Suprapubic skin (tissue), 4 donors: ENCODE data around the gene AASDH. TPM values are rescaled to one million over a fixed set of nuclear protein-coding genes. Genes with fewer than 3 reads are reported as not detected.
"Not testable (repeated sequence)": the region's sequence is repeated elsewhere in the genome, so short reads cannot be mapped to it uniquely, and the experiment has no call there.

ENCODE experiments used
- DNase-seq, 2 donors: peaks; one replicate each; pipeline ENCODE4 v3.0.0-alpha.2; 2019; ENCODE audit warnings: low spot score in 2 of 2
- H3K27ac ChIP-seq: fragments of 200-600 bp; sonication (generic); one replicate; pipeline ENCODE4 v1.5.1; 2019
- H3K27me3 ChIP-seq: fragments of 200-600 bp; sonication (generic); one replicate; pipeline ENCODE4 v1.5.1; 2019
- H3K36me3 ChIP-seq: fragments of 200-600 bp; sonication (generic); one replicate; pipeline ENCODE4 v1.5.1; 2019
- H3K4me1 ChIP-seq: fragments of 200-600 bp; sonication (generic); one replicate; pipeline ENCODE4 v1.5.1; 2019
- H3K4me3 ChIP-seq: fragments of 200-600 bp; sonication (generic); one replicate; pipeline ENCODE4 v1.5.1; 2019; ENCODE audit warnings: mild to moderate bottlenecking
- H3K9me3 ChIP-seq: fragments of 200-600 bp; sonication (generic); one replicate; pipeline ENCODE4 v1.5.1; 2019
- EP300 ChIP-seq: sonication (generic); formaldehyde crosslinking; IDR thresholded peaks from one replicate; pipeline ENCODE4 v1.6.1; 2017; ENCODE audit warnings: antibody characterized with exemption
- POLR2A ChIP-seq, 2 donors: fragments of 450-650 bp; IDR thresholded peaks; one replicate each; pipeline ENCODE4 v1.6.1; 2017; ENCODE audit warnings: antibody characterized with exemption in 2 of 2, mild to moderate bottlenecking in 2 of 2, moderate library complexity in 2 of 2
- POLR2AphosphoS5 ChIP-seq, 3 donors: sonication (generic); formaldehyde crosslinking; IDR thresholded peaks; one replicate each; pipeline ENCODE4 v1.6.1; 2017; ENCODE audit warnings: antibody characterized with exemption in 3 of 3
- WGBS: methylation state at CpG from one replicate; pipeline ENCODE4 v1.1.5; 2018; 5-methylcytosine and 5-hydroxymethylcytosine counted together
- total RNA-seq, 4 donors: library from RNA; depleted of rRNA; stranded (reverse); fragments of >200 nt; gene quantifications; one replicate each; pipeline ENCODE4 v1.1.0, GENCODE V29; 2016
- TF ChIP-seq, protein P1 (sequence below), 2 donors: fragments of 200-600 bp in 1 of 2; fragments of 450-650 bp in 1 of 2; sonication (generic) in 1 of 2; IDR thresholded peaks; one replicate each; pipeline ENCODE4 v1.5.1; 2016 to 2019; ENCODE audit warnings: antibody characterized with exemption in 2 of 2, mild to moderate bottlenecking in 1 of 2, moderate library complexity in 1 of 2

Gene AASDH
- total RNA-seq, 4 donors from 2014 or later: 10.7 to 14.6 (median 12.0) TPM

DNA sequence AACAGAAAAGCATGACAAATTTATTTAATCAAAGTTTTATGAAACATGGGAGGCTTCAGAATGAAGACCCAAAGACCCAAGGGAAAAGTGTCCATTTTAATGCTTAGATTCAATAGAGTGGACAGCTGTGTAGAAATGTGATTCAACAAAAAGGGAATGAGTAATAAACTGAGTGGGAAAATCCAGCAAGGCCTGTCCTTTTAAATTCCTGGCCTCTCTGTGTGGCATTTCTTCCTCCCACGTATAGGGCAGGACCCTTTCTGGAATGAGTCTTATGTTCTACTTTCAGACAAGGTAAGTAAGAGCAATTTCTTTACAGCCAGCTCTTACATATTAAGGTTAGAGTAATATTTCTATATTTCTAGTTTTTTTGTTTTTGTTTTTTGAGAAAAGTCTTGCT, 14.5 kb downstream of the AASDH start:
- no peak for DNase-seq
- Histone ChIP-seq H3K4me3 (no peak overlapping the region), H3K27ac (no peak overlapping the region), H3K4me1 (peaks cover 4% of the 10 kb centered on the region), H3K27me3 (no peaks in the 10 kb centered on the region), H3K36me3 (peaks cover 10% of the 10 kb centered on the region), H3K9me3 (no peaks in the 10 kb centered on the region)
- 0% methylated on average over 1 of the region's 1 CpG for WGBS
- no peak for TF ChIP-seq EP300

DNA sequence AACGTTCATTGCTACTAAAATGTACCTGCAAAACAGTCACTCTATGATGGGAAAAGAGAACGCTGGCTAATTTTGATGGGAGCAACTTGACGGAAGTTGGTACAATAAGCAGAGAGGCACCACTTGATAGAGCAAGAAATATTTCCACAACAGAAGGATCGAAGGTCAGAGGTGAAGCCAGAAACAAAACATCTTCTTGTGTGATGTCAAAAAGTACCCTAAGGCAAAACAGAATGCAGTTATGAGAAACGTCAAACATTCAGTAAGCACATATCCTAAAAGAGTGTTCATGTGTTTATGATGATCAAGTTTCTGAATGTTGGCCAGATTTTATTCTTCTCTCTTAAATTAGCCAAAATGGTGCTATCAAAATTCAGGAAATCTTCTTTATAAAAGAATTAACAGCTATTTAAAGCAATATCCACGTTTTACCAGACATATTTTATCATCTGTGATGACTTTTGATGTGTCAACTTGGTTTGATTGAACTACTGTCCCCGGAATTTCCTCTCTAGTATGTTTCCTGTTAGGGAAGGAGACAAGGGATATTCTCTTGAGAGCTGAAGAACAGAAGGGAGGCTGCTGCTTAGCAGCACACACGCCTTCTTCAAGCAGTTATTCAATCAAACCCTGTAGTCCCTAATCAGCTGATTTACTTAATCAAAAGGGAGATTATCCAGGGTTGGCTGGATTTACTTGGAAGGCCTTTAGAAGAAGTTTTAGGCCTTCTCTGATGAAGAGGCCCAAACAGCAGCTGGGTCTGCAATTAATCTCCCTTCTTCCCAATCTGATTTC, 15.7 kb downstream of the AASDH start:
- no peak overlapping the region for H3K4me3 ChIP-seq
- DNase-seq: no peak
- 68% methylated on average over 8 of the region's 8 CpGs for WGBS
- H3K27me3 ChIP-seq: no peaks in the 10 kb centered on the region
- TF ChIP-seq, protein P1, sequence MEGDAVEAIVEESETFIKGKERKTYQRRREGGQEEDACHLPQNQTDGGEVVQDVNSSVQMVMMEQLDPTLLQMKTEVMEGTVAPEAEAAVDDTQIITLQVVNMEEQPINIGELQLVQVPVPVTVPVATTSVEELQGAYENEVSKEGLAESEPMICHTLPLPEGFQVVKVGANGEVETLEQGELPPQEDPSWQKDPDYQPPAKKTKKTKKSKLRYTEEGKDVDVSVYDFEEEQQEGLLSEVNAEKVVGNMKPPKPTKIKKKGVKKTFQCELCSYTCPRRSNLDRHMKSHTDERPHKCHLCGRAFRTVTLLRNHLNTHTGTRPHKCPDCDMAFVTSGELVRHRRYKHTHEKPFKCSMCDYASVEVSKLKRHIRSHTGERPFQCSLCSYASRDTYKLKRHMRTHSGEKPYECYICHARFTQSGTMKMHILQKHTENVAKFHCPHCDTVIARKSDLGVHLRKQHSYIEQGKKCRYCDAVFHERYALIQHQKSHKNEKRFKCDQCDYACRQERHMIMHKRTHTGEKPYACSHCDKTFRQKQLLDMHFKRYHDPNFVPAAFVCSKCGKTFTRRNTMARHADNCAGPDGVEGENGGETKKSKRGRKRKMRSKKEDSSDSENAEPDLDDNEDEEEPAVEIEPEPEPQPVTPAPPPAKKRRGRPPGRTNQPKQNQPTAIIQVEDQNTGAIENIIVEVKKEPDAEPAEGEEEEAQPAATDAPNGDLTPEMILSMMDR (IDR thresholded peaks at IDR 0.05): no peak
- no peak for TF ChIP-seq EP300
- TF ChIP-seq POLR2A (IDR thresholded peaks at IDR 0.05): no peak
- TF ChIP-seq POLR2AphosphoS5 (IDR thresholded peaks at IDR 0.05): no peak
- no peaks in the 10 kb centered on the region for H3K9me3 ChIP-seq
- peaks cover 10% of the 10 kb centered on the region for H3K36me3 ChIP-seq
- H3K27ac ChIP-seq: no peak overlapping the region
- peaks cover 4% of the 10 kb centered on the region for H3K4me1 ChIP-seq

DNA sequence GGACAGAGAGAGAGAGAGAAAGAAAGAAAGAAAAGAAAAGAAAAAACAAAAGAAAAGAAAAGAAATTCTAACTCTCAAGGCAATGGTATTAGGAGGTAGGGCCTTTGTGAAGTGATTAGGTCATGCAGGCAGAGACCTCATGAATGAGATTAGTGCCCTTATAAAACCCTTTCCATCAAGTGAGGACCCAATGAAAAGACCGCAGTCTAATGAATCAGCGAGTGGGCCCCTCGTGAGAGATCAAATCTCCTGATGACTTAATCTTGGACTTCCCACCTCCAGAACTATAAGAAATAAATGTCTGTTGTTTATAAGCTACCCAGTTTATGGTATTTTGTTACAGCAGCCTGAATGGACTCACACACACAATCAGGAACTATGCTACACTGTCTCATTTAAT, 16.9 kb downstream of the AASDH start:
- no peak overlapping the region for H3K27ac ChIP-seq
- TF ChIP-seq EP300: no peak
- no peak for TF ChIP-seq POLR2A (IDR thresholded peaks at IDR 0.05)
- no peak for TF ChIP-seq POLR2AphosphoS5 (IDR thresholded peaks at IDR 0.05)
- TF ChIP-seq, protein P1 (IDR thresholded peaks at IDR 0.05): no peak
- H3K4me3 ChIP-seq: no peak overlapping the region
- peaks cover 10% of the 10 kb centered on the region for H3K36me3 ChIP-seq
- no peak for DNase-seq
- no peaks in the 10 kb centered on the region for H3K9me3 ChIP-seq
- 95% methylated on average over 3 of the region's 3 CpGs for WGBS
- peaks cover 4% of the 10 kb centered on the region for H3K4me1 ChIP-seq
- no peaks in the 10 kb centered on the region for H3K27me3 ChIP-seq

DNA sequence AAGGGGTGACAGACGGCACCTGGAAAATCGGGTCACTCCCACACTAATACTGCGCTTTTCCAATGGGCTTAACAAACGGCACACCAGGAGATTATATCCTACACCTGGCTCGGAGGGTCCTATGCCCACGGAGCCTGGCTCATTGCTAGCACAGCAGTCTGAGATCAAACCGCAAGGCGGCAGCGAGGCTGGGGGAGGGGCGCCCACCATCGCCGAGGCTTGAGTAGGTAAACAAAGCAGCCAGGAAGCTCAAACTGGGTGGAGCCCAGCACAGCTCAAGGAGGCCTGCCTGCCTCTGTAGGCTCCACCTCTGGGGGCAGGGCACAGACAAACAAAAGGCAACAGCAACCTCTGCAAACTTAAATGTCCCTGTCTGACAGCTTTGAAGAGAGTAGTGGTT, 24.3 kb downstream of the AASDH start:
- H3K4me3 ChIP-seq, H3K27ac ChIP-seq, H3K9me3 ChIP-seq, H3K4me1 ChIP-seq, H3K27me3 ChIP-seq, H3K36me3 ChIP-seq, DNase-seq: not testable (repeated sequence)
- WGBS: 98% methylated on average over 12 of the region's 12 CpGs

DNA sequence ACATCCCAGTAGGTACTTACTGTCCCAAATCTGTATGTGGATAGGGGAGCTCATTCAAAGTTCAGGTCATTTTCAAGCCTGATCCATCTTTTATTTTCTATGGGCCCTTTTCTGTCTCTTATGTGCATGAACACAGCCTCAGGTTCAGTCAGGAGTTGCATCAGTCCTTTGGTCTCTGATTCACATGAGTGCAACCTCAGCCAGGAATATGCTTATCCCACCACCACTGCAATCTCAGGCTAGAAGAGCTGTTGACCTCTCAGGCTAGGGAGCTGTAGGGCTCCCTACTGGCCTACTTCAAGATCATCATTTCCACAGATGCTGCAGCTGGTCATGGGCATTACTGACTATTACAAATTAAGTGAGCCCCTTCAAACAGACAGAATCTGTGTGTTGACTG, 27.2 kb downstream of the AASDH start:
- DNase-seq: no peak
- Histone ChIP-seq H3K36me3 (peaks cover 13% of the 10 kb centered on the region), H3K4me1 (no peaks in the 10 kb centered on the region), H3K27me3 (no peaks in the 10 kb centered on the region), H3K27ac (no peak overlapping the region), H3K9me3 (no peaks in the 10 kb centered on the region), H3K4me3 (no peak overlapping the region)
- TF ChIP-seq EP300 (no peak), POLR2A (IDR thresholded peaks at IDR 0.05) (no peak), POLR2AphosphoS5 (IDR thresholded peaks at IDR 0.05) (no peak)
- TF ChIP-seq, protein P1 (IDR thresholded peaks at IDR 0.05): no peak

DNA sequence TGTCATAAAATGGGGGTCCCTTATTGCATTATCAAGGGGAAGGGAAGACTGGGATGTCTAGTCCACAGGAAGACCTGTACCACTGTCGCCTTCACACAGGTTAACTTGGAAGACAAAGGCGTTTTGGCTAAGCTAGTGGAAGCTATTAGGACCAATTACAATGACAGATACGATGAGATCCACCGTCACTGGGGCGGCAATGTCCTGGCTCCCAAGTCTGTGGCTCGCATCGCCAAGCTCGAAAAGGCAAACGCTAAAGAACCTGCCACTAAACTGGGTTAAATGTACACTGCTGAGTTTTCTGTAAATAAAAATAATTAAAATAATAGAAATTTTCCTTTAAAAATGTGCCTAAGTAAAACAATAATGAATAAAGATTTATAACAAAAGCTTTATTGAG, 30.6 kb downstream of the AASDH start:
- WGBS: 98% methylated on average over 9 of the region's 9 CpGs
- TF ChIP-seq, protein P1 (IDR thresholded peaks at IDR 0.05): no peak
- TF ChIP-seq POLR2AphosphoS5 (IDR thresholded peaks at IDR 0.05) (no peak), POLR2A (IDR thresholded peaks at IDR 0.05) (no peak)

More for the DNA sequence above, 30.6 kb downstream of the AASDH start:
- Histone ChIP-seq H3K9me3 (no peaks in the 10 kb centered on the region), H3K27ac (no peak overlapping the region), H3K27me3 (no peaks in the 10 kb centered on the region), H3K36me3 (peaks cover 21% of the 10 kb centered on the region), H3K4me1 (no peaks in the 10 kb centered on the region), H3K4me3 (no peak overlapping the region)
- no peak for DNase-seq
